RWPE1 (cell line): ENCODE results near the gene FNIP2.

Experiments used
- CTCF ChIA-PET: fragments of 350-600 bp; sonication (Branson Sonifier 250); formaldehyde crosslinking; extraction: SDS; loops from one replicate; lab custom pipeline; 2021; lab: Yijun Ruan, JAX
- POLR2A ChIA-PET: fragments of 400-600 bp; formaldehyde crosslinking; extraction: SDS; loops from one replicate; lab custom pipeline; 2020; ENCODE audit warnings: antibody characterized with exemption; ENCODE audit not compliant: low non-redundant PET; lab: Yijun Ruan, JAX
- DNase-seq: peaks from one replicate; pipeline ENCODE4 v3.0.0; 2012; ENCODE audit warnings: low spot score
- H3K27ac ChIP-seq: fragments of 450-650 bp; 2 replicates; pipeline ENCODE4 v1.5.1; 2017
- CTCF ChIP-seq: fragments of 450-650 bp; conservative IDR thresholded peaks from 2 replicates; pipeline ENCODE4 v1.5.1; 2017; ENCODE audit warnings: low read depth, mild to moderate bottlenecking

The FNIP2 gene

GRCh38 chr4:158845311-158846041 lies 76.7 kb downstream of the FNIP2 start:
- DNase-seq, result no peak
- no peak for TF ChIP-seq CTCF
- CTCF ChIA-PET, result no interaction called here
- POLR2A ChIA-PET, result no interaction called here
- H3K27ac ChIP-seq, result no peak overlapping the region

- CTCF ChIA-PET, result no interaction called here
- no peak overlapping the region for H3K27ac ChIP-seq
- POLR2A ChIA-PET, result no interaction called here
- no peak for DNase-seq
- no peak for TF ChIP-seq CTCF
Observed at GRCh38 chr4:158847535-158847934, 78.7 kb downstream of the FNIP2 start.

- DNase-seq, result no peak
- CTCF ChIA-PET, result interaction anchor here (0.8 to 1.1 kb wide), 2 partner anchors 117 to 120 kb away, joined by 4 to 5 read pairs; no protein-coding TSS in a partner anchor
- no peak overlapping the region for H3K27ac ChIP-seq
- POLR2A ChIA-PET, result no interaction called here
- no peak for TF ChIP-seq CTCF
Observed at GRCh38 chr4:158849681-158850080, 80.9 kb downstream of the FNIP2 start.

- DNase-seq, result no peak
- H3K27ac ChIP-seq, result no peak overlapping the region
- ChIA-PET POLR2A (no interaction called here), CTCF (interaction anchor here (0.8 to 1.1 kb wide), 2 partner anchors 118 to 120 kb away, joined by 4 to 5 read pairs; no protein-coding TSS in a partner anchor)
- TF ChIP-seq CTCF, result no peak
Observed at GRCh38 chr4:158850371-158850770, 81.5 kb downstream of the FNIP2 start.

- ChIA-PET POLR2A (no interaction called here), CTCF (interaction anchor here (0.6 to 1.3 kb wide), 6 partner anchors 82 to 336 kb away, joined by 3 to 6 read pairs (median 4); partner anchors contain the start of gene FNIP2)
- H3K27ac ChIP-seq, result no peak overlapping the region
- peak; percentile 80 for TF ChIP-seq CTCF
- DNase-seq, result peak; percentile 29
Observed at GRCh38 chr4:158850800-158851644, 82.2 kb downstream of the FNIP2 start.

GRCh38 chr4:158854236-158854635 lies 85.4 kb downstream of the FNIP2 start:
- no peak for TF ChIP-seq CTCF
- no peak overlapping the region for H3K27ac ChIP-seq
- CTCF ChIA-PET, result interaction anchor here (1.0 kb wide), 1 partner anchor 85 kb away, joined by 3 read pairs; no protein-coding TSS in a partner anchor
- no peak for DNase-seq
- POLR2A ChIA-PET, result no interaction called here
